HG03280 (cell line): ENCODE results near the gene LIMS3.
A peak's percentile ranks its signal among the peaks of the same experiment; 100 is the strongest.
"Not testable (repeated sequence)": the region's sequence is repeated elsewhere in the genome, so short reads cannot be mapped to it uniquely, and the experiment has no call there.

Experiments
- ATAC-seq: cut with Tn5 transposase; IDR thresholded peaks from one replicate; pipeline ENCODE4 v1.9.1; 2021; ENCODE audit warnings: mild to moderate bottlenecking, moderate library complexity; ENCODE audit not compliant: unreplicated experiment

LIMS3 gene

GRCh38 chr2:109921543-109922384 lies 23.3 kb downstream of the LIMS3 start:
- ATAC-seq = not testable (repeated sequence)

- ATAC-seq = not testable (repeated sequence)
These were observed 26.0 kb downstream of the LIMS3 start for GRCh38 chr2:109924481-109924880.

- not testable (repeated sequence) for ATAC-seq
These were observed 29.3 kb downstream of the LIMS3 start for GRCh38 chr2:109927803-109928202.

- not testable (repeated sequence) for ATAC-seq
These were observed 30.7 kb downstream of the LIMS3 start for GRCh38 chr2:109929222-109929621.

GRCh38 chr2:109936534-109936933 lies 38.0 kb downstream of the LIMS3 start:
- ATAC-seq = not testable (repeated sequence)

- not testable (repeated sequence) for ATAC-seq
These were observed 46.9 kb downstream of the LIMS3 start for GRCh38 chr2:109945362-109945761.

- not testable (repeated sequence) for ATAC-seq
These were observed 48.9 kb downstream of the LIMS3 start for GRCh38 chr2:109947262-109947958.

- ATAC-seq = not testable (repeated sequence)
These were observed 49.6 kb downstream of the LIMS3 start for GRCh38 chr2:109947959-109948520.

- not testable (repeated sequence) for ATAC-seq
These were observed 51.8 kb downstream of the LIMS3 start for GRCh38 chr2:109950146-109950843.

- ATAC-seq = not testable (repeated sequence)
These were observed 65.5 kb downstream of the LIMS3 start for GRCh38 chr2:109963942-109964341.

GRCh38 chr2:109965482-109965881 lies 67.0 kb downstream of the LIMS3 start:
- ATAC-seq = not testable (repeated sequence)

- ATAC-seq = not testable (repeated sequence)
These were observed 67.7 kb downstream of the LIMS3 start for GRCh38 chr2:109966107-109966736.

- not testable (repeated sequence) for ATAC-seq
These were observed 68.4 kb downstream of the LIMS3 start for GRCh38 chr2:109966858-109967257.

- ATAC-seq = peak; percentile 50
These were observed 71.4 kb downstream of the LIMS3 start for GRCh38 chr2:109969864-109970263.

- ATAC-seq = not testable (repeated sequence)
These were observed 73.2 kb downstream of the LIMS3 start for GRCh38 chr2:109971710-109972109.
